Muscle of leg (tissue), 11 donors: Measurements from ENCODE around the gene SLC35F6. TPM values are rescaled to one million over a fixed set of nuclear protein-coding genes. Genes with fewer than 3 reads are reported as not detected.

ENCODE experiments used
- DNase-seq: peaks from one replicate; pipeline ENCODE4 v3.0.0; 2013
- H3K27ac ChIP-seq: one replicate; pipeline ENCODE4 v1.5.1; 2013; ENCODE audit warnings: mild to moderate bottlenecking, low read length, control low read depth
- H3K27me3 ChIP-seq: one replicate; pipeline ENCODE4 v1.6.1; 2013; ENCODE audit warnings: low read length; ENCODE audit not compliant: control insufficient read depth, insufficient read depth
- H3K36me3 ChIP-seq: one replicate; pipeline ENCODE4 v1.6.1; 2013; ENCODE audit warnings: low read length; ENCODE audit not compliant: control insufficient read depth, insufficient read depth
- H3K4me1 ChIP-seq: one replicate; pipeline ENCODE4 v1.6.1; 2013; ENCODE audit warnings: low read length; ENCODE audit not compliant: control insufficient read depth, insufficient read depth
- H3K4me3 ChIP-seq: one replicate; pipeline ENCODE4 v1.5.1; 2013; ENCODE audit warnings: low read length, control low read depth
- H3K9me3 ChIP-seq: replicated peaks from 2 replicates; pipeline ENCODE4 v1.6.1; 2013; ENCODE audit warnings: low read depth, low read length; ENCODE audit not compliant: control insufficient read depth
- WGBS: methylation state at CpG from one replicate; pipeline ENCODE4 v1.1.5; 2013; ENCODE audit warnings: missing lambda C conversion rate; ENCODE audit not compliant: insufficient coverage; 5-methylcytosine and 5-hydroxymethylcytosine counted together
- polyA plus RNA-seq, 8 donors: library from polyadenylated mRNA; unstranded; fragments of 120-200 nt; gene quantifications; one replicate each; pipeline versions ENCODE4 v1.2.1 to v1.2.3, GENCODE V29; 2013; ENCODE audit warnings: inconsistent platforms in 1 of 8, low replicate concordance in 1 of 8; ENCODE audit not compliant: insufficient read length in 8 of 8, insufficient read depth in 1 of 8
- total RNA-seq: library from RNA; stranded (reverse); fragments of 120-200 nt; gene quantifications from one replicate; pipeline ENCODE4 v1.2.4, GENCODE V29; 2013

SLC35F6 gene
- total and polyA plus RNA-seq, 9 donors, result 7.3 to 11.8 (median 8.9) TPM

- no peaks in the 10 kb centered on the region for H3K4me1 ChIP-seq
- 32% methylated on average over 2 of the region's 3 CpGs for WGBS
- H3K36me3 ChIP-seq, result no peaks in the 10 kb centered on the region
- H3K4me3 ChIP-seq, result no peak overlapping the region
- no peaks in the 10 kb centered on the region for H3K9me3 ChIP-seq
- DNase-seq, result no peak
- no peak overlapping the region for H3K27ac ChIP-seq
- H3K27me3 ChIP-seq, result peaks cover 13% of the 10 kb centered on the region
Observed at GRCh38 chr2:26816893-26817292, 52.8 kb downstream of the SLC35F6 start.

GRCh38 chr2:26818255-26818654, 54.2 kb downstream of the SLC35F6 start:
- WGBS, result 71% methylated on average over 4 of the region's 5 CpGs
- DNase-seq, result no peak
- no peaks in the 10 kb centered on the region for H3K36me3 ChIP-seq
- H3K4me3 ChIP-seq, result no peak overlapping the region
- peaks cover 10% of the 10 kb centered on the region for H3K27me3 ChIP-seq
- no peaks in the 10 kb centered on the region for H3K9me3 ChIP-seq
- no peak overlapping the region for H3K27ac ChIP-seq
- no peaks in the 10 kb centered on the region for H3K4me1 ChIP-seq

DNA sequence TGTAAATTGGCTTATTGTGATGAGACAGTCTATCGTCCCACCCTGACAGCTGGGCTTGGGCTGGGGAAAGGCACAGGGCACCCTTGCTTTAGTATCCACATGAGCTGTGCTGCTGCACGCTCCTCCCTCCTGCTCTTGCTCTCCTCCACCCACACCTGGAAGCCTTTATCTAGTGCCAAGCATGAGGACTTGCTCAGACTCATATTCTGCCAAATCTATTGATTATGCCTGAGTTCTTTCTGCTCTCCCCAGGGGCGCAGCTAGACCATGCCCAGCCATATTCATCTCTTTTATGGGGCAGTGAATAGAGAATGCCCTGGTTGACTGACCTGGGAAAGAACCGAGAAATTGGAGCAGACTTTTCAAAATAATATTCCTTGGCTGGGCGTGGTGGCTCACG, 54.9 kb downstream of the SLC35F6 start:
- Histone ChIP-seq H3K4me1 (no peaks in the 10 kb centered on the region), H3K4me3 (no peak overlapping the region), H3K9me3 (no peaks in the 10 kb centered on the region), H3K36me3 (no peaks in the 10 kb centered on the region), H3K27ac (no peak overlapping the region), H3K27me3 (peaks cover 10% of the 10 kb centered on the region)
- WGBS, result 47% methylated on average over 4 of the region's 6 CpGs
- no peak for DNase-seq

- Histone ChIP-seq H3K4me1 (no peaks in the 10 kb centered on the region), H3K36me3 (no peaks in the 10 kb centered on the region), H3K27ac (no peak overlapping the region), H3K4me3 (no peak overlapping the region), H3K9me3 (no peaks in the 10 kb centered on the region), H3K27me3 (peaks cover 10% of the 10 kb centered on the region)
- no peak for DNase-seq
- 60% methylated on average over 1 of the region's 7 CpGs for WGBS
Observed at GRCh38 chr2:26820932-26821331, 56.8 kb downstream of the SLC35F6 start.

- Histone ChIP-seq H3K4me3 (no peak overlapping the region), H3K27ac (no peak overlapping the region), H3K4me1 (no peaks in the 10 kb centered on the region), H3K9me3 (no peaks in the 10 kb centered on the region), H3K36me3 (no peaks in the 10 kb centered on the region), H3K27me3 (peaks cover 10% of the 10 kb centered on the region)
- DNase-seq, result no peak
- WGBS, result no CpG with 5 or more reads among the region's 6 CpGs
Observed at GRCh38 chr2:26822877-26823276, 58.8 kb downstream of the SLC35F6 start.

Other genes with a start within 250 kb of the SLC35F6 start
- gene CIB4, start 122.9 kb upstream of the SLC35F6 start, total RNA-seq, result not detected
- not detected for gene CIB4, start 122.9 kb upstream of the SLC35F6 start, polyA plus RNA-seq
- gene KCNK3, start 71.6 kb upstream of the SLC35F6 start, total RNA-seq, result 1.1 TPM
- 1 to 10 TPM in 7 of 8 donors, under 1 TPM in 1; 0.88 to 4.0 (median 1.6) TPM for gene KCNK3, start 71.6 kb upstream of the SLC35F6 start, polyA plus RNA-seq
- 4.3 TPM for gene CENPA, start 21.8 kb downstream of the SLC35F6 start, total RNA-seq
- gene CENPA, start 21.8 kb downstream of the SLC35F6 start, polyA plus RNA-seq, result 10 to 100 TPM in 2 of 8 donors, 1 to 10 TPM in 6; 5.3 to 10.8 (median 8.5) TPM
- gene DPYSL5, start 83.8 kb downstream of the SLC35F6 start, total RNA-seq, result 10.0 TPM
- 10 to 100 TPM; 15.2 to 33.6 (median 22.6) TPM for gene DPYSL5, start 83.8 kb downstream of the SLC35F6 start, polyA plus RNA-seq
- gene MAPRE3, start 206.4 kb downstream of the SLC35F6 start, total RNA-seq, result 7.8 TPM
- gene MAPRE3, start 206.4 kb downstream of the SLC35F6 start, polyA plus RNA-seq, result 10 to 100 TPM; 21.8 to 45.7 (median 28.4) TPM